Measurements from ENCODE around the gene CRYZL1. TPM values are rescaled to one million over a fixed set of nuclear protein-coding genes. Genes with fewer than 3 reads are reported as not detected.

The CRYZL1 gene
- total RNA-seq, 1 donor from 2014 or later, result 30.7 TPM

DNA sequence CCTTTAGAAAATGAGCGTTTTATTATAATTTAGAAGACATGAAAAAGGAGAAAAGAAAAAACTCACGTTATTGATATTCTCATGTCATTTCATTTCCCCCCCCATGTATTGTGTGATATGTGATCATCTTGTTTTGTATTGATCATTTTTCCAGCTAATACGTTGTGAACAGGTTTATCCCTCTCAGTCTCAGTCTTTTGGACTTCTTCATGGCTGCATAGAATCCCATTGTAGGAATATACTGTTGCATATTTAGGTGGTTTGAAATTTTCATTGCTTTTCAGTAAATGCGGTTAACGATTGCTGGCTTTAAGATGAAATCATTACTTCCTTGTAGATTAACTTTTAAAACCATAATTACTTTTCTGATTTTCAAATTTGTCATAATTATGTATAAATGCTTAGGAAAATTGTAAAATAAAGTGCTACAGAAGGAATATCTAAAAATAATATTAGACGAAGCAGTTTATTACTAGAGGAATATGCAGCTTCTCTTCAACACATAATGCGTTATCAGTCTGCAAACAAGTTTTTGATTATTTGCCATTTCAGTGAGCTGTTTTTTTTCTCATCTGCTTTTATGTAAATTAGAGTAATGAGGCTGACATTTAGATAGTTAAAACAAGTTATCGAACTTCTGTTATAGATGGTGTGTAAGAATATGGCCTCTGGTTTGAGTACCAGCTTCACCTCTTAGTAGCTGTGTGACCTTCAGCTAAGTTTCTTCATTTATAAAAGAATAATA is 96.9 kb downstream of the CRYZL1 start:
- H4K20me1 ChIP-seq (ENCODE audit: insufficient read depth, low read length), result peaks cover 64% of the 10 kb centered on the region

DNA sequence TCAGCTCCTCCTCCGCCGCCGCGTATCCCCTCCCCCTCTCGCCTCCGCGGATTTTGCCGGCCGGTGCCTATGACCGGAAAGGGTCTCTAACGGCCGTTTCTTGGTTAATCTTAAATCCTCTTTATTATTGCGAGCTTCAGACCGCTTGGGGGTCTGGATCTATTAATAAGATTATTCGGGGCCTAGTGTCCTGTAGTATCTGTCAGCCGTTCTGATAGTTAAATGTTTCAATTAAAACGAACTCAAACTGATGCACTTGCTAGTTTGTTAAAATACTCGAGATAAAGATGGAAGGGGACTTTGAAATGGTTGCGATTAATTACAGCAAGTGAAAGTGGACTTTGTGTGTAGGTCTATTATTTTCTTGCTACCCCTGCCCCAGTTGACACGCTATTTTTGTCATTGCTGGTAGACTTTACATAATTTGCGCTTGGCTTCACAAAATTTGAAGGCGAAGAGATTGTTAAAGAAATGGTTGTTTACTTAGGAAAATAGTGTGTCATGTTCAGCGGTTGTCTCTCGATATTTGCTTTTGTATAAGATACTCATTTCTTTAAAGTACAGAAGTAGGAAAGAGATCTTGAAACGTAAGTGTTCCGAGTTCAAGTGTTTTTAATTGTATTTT is 97.9 kb downstream of the CRYZL1 start:
- Mint-ChIP-seq H3K27ac (ENCODE audit: unreplicated experiment) (peak overlapping the region; percentile 100), H3K4me1 (ENCODE audit: low read depth, unreplicated experiment) (peaks cover 6% of the 10 kb centered on the region), H3K27me3 (ENCODE audit: low read depth, unreplicated experiment) (no peaks in the 10 kb centered on the region), H3K9me3 (ENCODE audit: unreplicated experiment) (no peaks in the 10 kb centered on the region), H3K4me3 (ENCODE audit: unreplicated experiment) (peak overlapping the region; percentile 91), H3K36me3 (ENCODE audit: low read depth, unreplicated experiment) (peaks cover 5% of the 10 kb centered on the region)
- no peak overlapping the region for H2AFZ ChIP-seq (ENCODE audit: low read depth, low read length)
- FAIRE-seq, result no peak
- H3K4me2 ChIP-seq (ENCODE audit: low read length), result peak overlapping the region; percentile 84
- H3K27me3 ChIP-seq (ENCODE audit: insufficient read depth, low read length), result no peaks in the 10 kb centered on the region
- H4K20me1 ChIP-seq (ENCODE audit: insufficient read depth, low read length), result peaks cover 54% of the 10 kb centered on the region
- TF ChIP-seq, protein P1, sequence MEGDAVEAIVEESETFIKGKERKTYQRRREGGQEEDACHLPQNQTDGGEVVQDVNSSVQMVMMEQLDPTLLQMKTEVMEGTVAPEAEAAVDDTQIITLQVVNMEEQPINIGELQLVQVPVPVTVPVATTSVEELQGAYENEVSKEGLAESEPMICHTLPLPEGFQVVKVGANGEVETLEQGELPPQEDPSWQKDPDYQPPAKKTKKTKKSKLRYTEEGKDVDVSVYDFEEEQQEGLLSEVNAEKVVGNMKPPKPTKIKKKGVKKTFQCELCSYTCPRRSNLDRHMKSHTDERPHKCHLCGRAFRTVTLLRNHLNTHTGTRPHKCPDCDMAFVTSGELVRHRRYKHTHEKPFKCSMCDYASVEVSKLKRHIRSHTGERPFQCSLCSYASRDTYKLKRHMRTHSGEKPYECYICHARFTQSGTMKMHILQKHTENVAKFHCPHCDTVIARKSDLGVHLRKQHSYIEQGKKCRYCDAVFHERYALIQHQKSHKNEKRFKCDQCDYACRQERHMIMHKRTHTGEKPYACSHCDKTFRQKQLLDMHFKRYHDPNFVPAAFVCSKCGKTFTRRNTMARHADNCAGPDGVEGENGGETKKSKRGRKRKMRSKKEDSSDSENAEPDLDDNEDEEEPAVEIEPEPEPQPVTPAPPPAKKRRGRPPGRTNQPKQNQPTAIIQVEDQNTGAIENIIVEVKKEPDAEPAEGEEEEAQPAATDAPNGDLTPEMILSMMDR (IDR thresholded peaks at IDR 0.05; ENCODE audit: insufficient read depth, low read depth, low read length), result no peak
- TF ChIP-seq EZH2 (IDR thresholded peaks at IDR 0.05; ENCODE audit: insufficient read depth, low read length), result no peak
- no peaks in the 10 kb centered on the region for H3K9me3 ChIP-seq (ENCODE audit: insufficient read depth, low read depth, low read length)
- peaks cover 11% of the 10 kb centered on the region for H3K4me1 ChIP-seq (ENCODE audit: insufficient read depth, low read length)
- peaks cover 92% of the 10 kb centered on the region for H3K79me2 ChIP-seq (ENCODE audit: insufficient read depth, low read length)
- H3K4me3 ChIP-seq (ENCODE audit: insufficient read depth, low read depth, low read length), result peak overlapping the region; percentile 94
- H3K36me3 ChIP-seq (ENCODE audit: insufficient read depth, low read length), result peaks cover 10% of the 10 kb centered on the region
- DNase-seq (ENCODE audit: low read depth), result no peak
- peak overlapping the region; percentile 99 for H3K9ac ChIP-seq (ENCODE audit: low read length)
- H3K27ac ChIP-seq (ENCODE audit: low read depth, low read length), result peak overlapping the region; percentile 100

More for the DNA sequence above, 96.9 kb downstream of the CRYZL1 start:
- no peak for FAIRE-seq
- Histone ChIP-seq H2AFZ (ENCODE audit: low read depth, low read length) (no peak overlapping the region), H3K4me2 (ENCODE audit: low read length) (peak overlapping the region; percentile 84), H3K9me3 (ENCODE audit: insufficient read depth, low read depth, low read length) (no peaks in the 10 kb centered on the region), H3K27ac (ENCODE audit: low read depth, low read length) (peak overlapping the region; percentile 100), H3K4me3 (ENCODE audit: insufficient read depth, low read depth, low read length) (peak overlapping the region; percentile 94), H3K36me3 (ENCODE audit: insufficient read depth, low read length) (peaks cover 15% of the 10 kb centered on the region), H3K79me2 (ENCODE audit: insufficient read depth, low read length) (peaks cover 94% of the 10 kb centered on the region), H3K27me3 (ENCODE audit: insufficient read depth, low read length) (no peaks in the 10 kb centered on the region), H3K9ac (ENCODE audit: low read length) (peak overlapping the region; percentile 99), H3K4me1 (ENCODE audit: insufficient read depth, low read length) (peaks cover 11% of the 10 kb centered on the region)
- DNase-seq (ENCODE audit: low read depth), result no peak
- H3K9me3 Mint-ChIP-seq (ENCODE audit: unreplicated experiment), result no peaks in the 10 kb centered on the region
- peaks cover 6% of the 10 kb centered on the region for H3K4me1 Mint-ChIP-seq (ENCODE audit: low read depth, unreplicated experiment)
- H3K27ac Mint-ChIP-seq (ENCODE audit: unreplicated experiment), result peak overlapping the region; percentile 100
- peak overlapping the region; percentile 91 for H3K4me3 Mint-ChIP-seq (ENCODE audit: unreplicated experiment)
- H3K27me3 Mint-ChIP-seq (ENCODE audit: low read depth, unreplicated experiment), result no peaks in the 10 kb centered on the region
- peaks cover 5% of the 10 kb centered on the region for H3K36me3 Mint-ChIP-seq (ENCODE audit: low read depth, unreplicated experiment)
- no peak for TF ChIP-seq EZH2 (IDR thresholded peaks at IDR 0.05; ENCODE audit: insufficient read depth, low read length)

DNA sequence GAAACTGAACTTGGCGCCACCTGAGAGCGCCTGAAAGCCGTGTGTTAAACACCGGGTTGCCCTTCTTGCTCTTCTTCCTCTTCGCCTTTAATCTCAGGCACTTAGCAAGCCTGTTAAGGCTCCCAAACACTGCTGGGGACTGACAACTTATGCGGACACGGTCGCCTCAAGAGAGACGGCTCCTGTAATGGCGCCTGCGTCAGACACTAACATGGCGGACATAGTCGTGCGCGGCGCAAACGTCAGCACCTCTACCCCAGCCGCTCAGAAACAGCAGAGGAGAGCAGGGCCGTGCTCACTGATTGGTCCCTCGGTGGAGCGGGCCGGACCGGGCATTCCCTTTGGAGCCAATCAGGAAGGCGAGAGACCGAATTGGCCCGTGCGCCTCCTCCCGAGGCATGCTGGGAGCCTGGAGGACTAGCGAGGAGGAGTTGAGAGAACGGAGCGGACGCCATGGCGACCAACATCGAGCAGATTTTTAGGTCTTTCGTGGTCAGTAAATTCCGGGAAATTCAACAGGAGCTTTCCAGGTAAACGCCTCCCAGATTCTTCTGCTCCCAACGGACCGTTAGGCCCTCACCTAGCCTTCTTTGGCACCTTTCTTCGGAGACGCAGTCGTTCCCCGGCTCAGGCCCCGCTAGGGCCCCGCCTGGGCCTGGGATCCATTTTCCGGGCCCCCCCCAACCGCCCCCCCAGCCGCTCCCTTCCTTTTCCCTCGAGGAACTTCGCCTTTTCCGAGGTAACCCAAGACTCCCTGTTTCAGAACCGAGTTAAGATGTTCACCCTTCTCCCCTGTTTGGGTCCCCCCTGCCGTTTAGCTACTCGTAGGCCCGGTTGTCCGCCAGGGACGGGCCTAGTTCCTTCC is 98.7 kb downstream of the CRYZL1 start, which contains the start of gene SON:
SON (plus strand) TSS at position 399 of the 865 bp plus-strand sequence; CDS start at position 454, 55 bp downstream.
- TF ChIP-seq, protein P1 (IDR thresholded peaks at IDR 0.05; ENCODE audit: insufficient read depth, low read depth, low read length), result no peak
- TF ChIP-seq EZH2 (IDR thresholded peaks at IDR 0.05; ENCODE audit: insufficient read depth, low read length), result no peak
- Histone ChIP-seq H2AFZ (ENCODE audit: low read depth, low read length) (peak within 1 kb of the TSS; percentile 86), H3K9ac (ENCODE audit: low read length) (peak within 1 kb of the TSS; percentile 99), H4K20me1 (ENCODE audit: insufficient read depth, low read length) (peaks cover 47% of the 10 kb centered on the region), H3K9me3 (ENCODE audit: insufficient read depth, low read depth, low read length) (no peaks in the 10 kb centered on the region), H3K4me1 (ENCODE audit: insufficient read depth, low read length) (peaks cover 11% of the 10 kb centered on the region), H3K36me3 (ENCODE audit: insufficient read depth, low read length) (peaks cover 5% of the 10 kb centered on the region), H3K4me3 (ENCODE audit: insufficient read depth, low read depth, low read length) (peak within 1 kb of the TSS; percentile 94), H3K79me2 (ENCODE audit: insufficient read depth, low read length) (peaks cover 91% of the 10 kb centered on the region), H3K27me3 (ENCODE audit: insufficient read depth, low read length) (no peaks in the 10 kb centered on the region), H3K27ac (ENCODE audit: low read depth, low read length) (peak within 1 kb of the TSS; percentile 100), H3K4me2 (ENCODE audit: low read length) (peak within 1 kb of the TSS; percentile 96)
- no peaks in the 10 kb centered on the region for H3K27me3 Mint-ChIP-seq (ENCODE audit: low read depth, unreplicated experiment)
- H3K4me1 Mint-ChIP-seq (ENCODE audit: low read depth, unreplicated experiment), result peaks cover 6% of the 10 kb centered on the region
- peaks cover 5% of the 10 kb centered on the region for H3K36me3 Mint-ChIP-seq (ENCODE audit: low read depth, unreplicated experiment)
- H3K9me3 Mint-ChIP-seq (ENCODE audit: unreplicated experiment), result no peaks in the 10 kb centered on the region
- peak within 1 kb of the TSS; percentile 91 for H3K4me3 Mint-ChIP-seq (ENCODE audit: unreplicated experiment)
- peak; percentile 96 for DNase-seq (ENCODE audit: low read depth)
- peak within 1 kb of the TSS; percentile 100 for H3K27ac Mint-ChIP-seq (ENCODE audit: unreplicated experiment)
- peak; percentile 65 for FAIRE-seq
